HepG2 (cell line): Measurements from ENCODE around the gene CSMD2. TPM values are rescaled to one million over a fixed set of nuclear protein-coding genes. Genes with fewer than 3 reads are reported as not detected.

Experiments used
- ATRX ChIP-seq: sonication (generic); formaldehyde crosslinking; IDR thresholded peaks from 2 replicates; pipeline ENCODE4 v1.4.0; 2020; ENCODE audit warnings: missing genetic modification reagents, borderline replicate concordance
- KLF12 ChIP-seq: sonication (generic); formaldehyde crosslinking; IDR thresholded peaks from 2 replicates; pipeline ENCODE4 v1.4.0; 2020; ENCODE audit warnings: missing genetic modification reagents, borderline replicate concordance
- NFAT5 ChIP-seq: sonication (generic); formaldehyde crosslinking; IDR thresholded peaks from 2 replicates; pipeline ENCODE4 v1.4.0; 2020; ENCODE audit warnings: missing genetic modification reagents
- TBX2 ChIP-seq: sonication (generic); formaldehyde crosslinking; IDR thresholded peaks from 2 replicates; pipeline ENCODE4 v1.5.0; 2020; ENCODE audit warnings: missing genetic modification reagents, mild to moderate bottlenecking, borderline replicate concordance
- ZNF256 ChIP-seq: sonication (generic); formaldehyde crosslinking; conservative IDR thresholded peaks from 2 replicates; pipeline ENCODE4 v1.4.0; 2020; ENCODE audit warnings: missing genetic modification reagents
- ZNF292 ChIP-seq: sonication (generic); formaldehyde crosslinking; IDR thresholded peaks from 2 replicates; pipeline ENCODE4 v1.8.1; 2022; ENCODE audit warnings: mild to moderate bottlenecking, low read depth, missing genetic modification reagents, borderline replicate concordance
- polyA plus RNA-seq, 8 experiments: library from polyadenylated mRNA; depleted of rRNA in 3 of 8; stranded (reverse) in 7 of 8; unstranded in 1 of 8; fragments of >200 nt; fragmentation: Illumina TruSeq in 4 of 8; extraction: Trizol in 4 of 8; gene quantifications; 2 replicates each; pipeline versions ENCODE4 v1.2.1 to v1.2.3, GENCODE V29; 2011 to 2016; ENCODE audit warnings: low read depth in 4 of 8, missing spikeins in 1 of 8, mixed read lengths in 1 of 8; ENCODE audit not compliant: insufficient read depth in 1 of 8
- total RNA-seq, 5 experiments: library from RNA; depleted of rRNA; stranded (reverse); fragments of >200 nt; fragmentation: Illumina TruSeq; extraction: Trizol; gene quantifications; 2 replicates each; pipeline ENCODE4 v1.2.3, GENCODE V29; 2016; ENCODE audit warnings: low read depth in 1 of 5
- TF ChIP-seq, protein P1 (sequence below): sonication (generic); formaldehyde crosslinking; IDR thresholded peaks from 2 replicates; pipeline ENCODE4 v1.8.0; 2022; ENCODE audit warnings: mild to moderate bottlenecking, missing genetic modification reagents
- TF ChIP-seq, protein P2 (sequence below): sonication (generic); formaldehyde crosslinking; IDR thresholded peaks from 2 replicates; pipeline ENCODE4 v1.5.0; 2020; ENCODE audit warnings: mild to moderate bottlenecking, low read depth, missing genetic modification reagents, borderline replicate concordance

CSMD2 gene
- total and polyA plus RNA-seq, 2 of the 13 experiments (the other 11 are each of a cell fraction or from before 2014, with no cell fraction given), result not detected

- no peak for TF ChIP-seq KLF12 (CRISPR knock-in tag)
- TF ChIP-seq ZNF292 (CRISPR knock-in tag), result no peak
- TF ChIP-seq ATRX, result no peak
- TF ChIP-seq NFAT5 (CRISPR knock-in tag), result no peak
- TF ChIP-seq ZNF256 (CRISPR knock-in tag), result no peak
- TF ChIP-seq, protein P1, sequence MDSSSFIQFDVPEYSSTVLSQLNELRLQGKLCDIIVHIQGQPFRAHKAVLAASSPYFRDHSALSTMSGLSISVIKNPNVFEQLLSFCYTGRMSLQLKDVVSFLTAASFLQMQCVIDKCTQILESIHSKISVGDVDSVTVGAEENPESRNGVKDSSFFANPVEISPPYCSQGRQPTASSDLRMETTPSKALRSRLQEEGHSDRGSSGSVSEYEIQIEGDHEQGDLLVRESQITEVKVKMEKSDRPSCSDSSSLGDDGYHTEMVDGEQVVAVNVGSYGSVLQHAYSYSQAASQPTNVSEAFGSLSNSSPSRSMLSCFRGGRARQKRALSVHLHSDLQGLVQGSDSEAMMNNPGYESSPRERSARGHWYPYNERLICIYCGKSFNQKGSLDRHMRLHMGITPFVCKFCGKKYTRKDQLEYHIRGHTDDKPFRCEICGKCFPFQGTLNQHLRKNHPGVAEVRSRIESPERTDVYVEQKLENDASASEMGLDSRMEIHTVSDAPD (CRISPR knock-in tag), result no peak
- no peak for TF ChIP-seq TBX2 (CRISPR knock-in tag)
- TF ChIP-seq, protein P2, sequence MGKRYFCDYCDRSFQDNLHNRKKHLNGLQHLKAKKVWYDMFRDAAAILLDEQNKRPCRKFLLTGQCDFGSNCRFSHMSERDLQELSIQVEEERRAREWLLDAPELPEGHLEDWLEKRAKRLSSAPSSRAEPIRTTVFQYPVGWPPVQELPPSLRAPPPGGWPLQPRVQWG (CRISPR knock-in tag), result no peak
Measured at GRCh38 chr1:33696962-33697361, 468.1 kb downstream of the CSMD2 start (continued).
